Right lobe of liver (tissue), 6 donors: ENCODE data around the gene DUSP2. TPM values are rescaled to one million over a fixed set of nuclear protein-coding genes. Genes with fewer than 3 reads are reported as not detected.

ENCODE experiments used
- ATAC-seq, 4 donors: fragments of 200-7000 bp; cut with Tn5 transposase; one replicate each; pipeline ENCODE4 v1.9.1; 2020; ENCODE audit warnings: mild to moderate bottlenecking in 4 of 4, moderate library complexity in 4 of 4
- DNase-seq, 3 donors: peaks; one replicate each; pipeline ENCODE4 v3.0.0-alpha.2; 2020
- H3K27ac ChIP-seq, 3 donors: fragments of 200-600 bp; one replicate each; pipeline ENCODE4 v1.8.0; 2022
- H3K27me3 ChIP-seq, 2 donors: fragments of 200-600 bp; one replicate each; pipeline ENCODE4 v1.8.0; 2022
- H3K36me3 ChIP-seq, 4 donors: fragments of 200-600 bp; sonication (generic) in 1 of 4; one replicate each; pipeline versions ENCODE4 v1.5.1 to v1.8.0; 2017 to 2022; ENCODE audit warnings: control low read depth in 1 of 4
- H3K4me1 ChIP-seq, 4 donors: fragments of 200-600 bp; sonication (generic) in 1 of 4; one replicate each; pipeline versions ENCODE4 v1.5.1 to v1.8.0; 2017 to 2022; ENCODE audit warnings: control low read depth in 1 of 4
- H3K4me3 ChIP-seq, 3 donors: fragments of 200-600 bp; one replicate each; pipeline ENCODE4 v1.8.0; 2022
- H3K9me3 ChIP-seq, 4 donors: fragments of 200-600 bp; sonication (generic) in 1 of 4; one replicate each; pipeline versions ENCODE4 v1.5.1 to v1.8.0; 2017 to 2022; ENCODE audit warnings: control low read depth in 1 of 4
- POLR2A ChIP-seq: fragments of 450-650 bp; IDR thresholded peaks from one replicate; pipeline ENCODE4 v1.6.1; 2017; ENCODE audit warnings: antibody characterized with exemption, mild to moderate bottlenecking
- WGBS: methylation state at CpG from one replicate; pipeline ENCODE4 v1.1.6; 2018; ENCODE audit warnings: low coverage, low lambda C conversion rate; ENCODE audit not compliant: insufficient coverage; ENCODE audit errors: missing lambda C conversion rate; 5-methylcytosine and 5-hydroxymethylcytosine counted together
- intact Hi-C, 2 donors: fragments of 100-400 bp; cut with DNase I; formaldehyde crosslinking; loops; one replicate each; pipeline versions ENCODE4 v1.11.2 to v1.14.1; 2022
- total RNA-seq, 6 experiments: library from RNA; depleted of rRNA in 2 of 6; stranded (reverse); fragments of >200 nt in 2 of 6; fragmentation: NEBNext Ultra II Directional in 3 of 6; extraction: Animal tissue kit (Norgen Biotek cat#: 25700) in 3 of 6; gene quantifications; one replicate each; pipeline versions ENCODE4 v1.1.0 to v1.2.4, GENCODE V29; 2016 to 2023
- TF ChIP-seq, protein P1 (sequence below), 4 donors: fragments of 200-600 bp in 3 of 4; fragments of 450-650 bp in 1 of 4; IDR thresholded peaks; one replicate each; pipeline versions ENCODE4 v1.5.1 to v1.8.0; 2016 to 2022; ENCODE audit warnings: antibody characterized with exemption in 4 of 4, mild to moderate bottlenecking in 2 of 4
- donor health status: DM: no; HTN: yes; CAD: no.
- donor health status: DM: no; HTN: no; CAD: no.
- donor health status: DM: no; HTN: no; CAD: no.
- donor health status: DM: no; HTN: yes; CAD: no.
- donor health status: DM: no; HTN: yes; CAD: no.

Gene DUSP2
- total RNA-seq, 6 experiments from 2014 or later, result 0.44 to 2.5 (median 1.2) TPM

- TF ChIP-seq, protein P1, sequence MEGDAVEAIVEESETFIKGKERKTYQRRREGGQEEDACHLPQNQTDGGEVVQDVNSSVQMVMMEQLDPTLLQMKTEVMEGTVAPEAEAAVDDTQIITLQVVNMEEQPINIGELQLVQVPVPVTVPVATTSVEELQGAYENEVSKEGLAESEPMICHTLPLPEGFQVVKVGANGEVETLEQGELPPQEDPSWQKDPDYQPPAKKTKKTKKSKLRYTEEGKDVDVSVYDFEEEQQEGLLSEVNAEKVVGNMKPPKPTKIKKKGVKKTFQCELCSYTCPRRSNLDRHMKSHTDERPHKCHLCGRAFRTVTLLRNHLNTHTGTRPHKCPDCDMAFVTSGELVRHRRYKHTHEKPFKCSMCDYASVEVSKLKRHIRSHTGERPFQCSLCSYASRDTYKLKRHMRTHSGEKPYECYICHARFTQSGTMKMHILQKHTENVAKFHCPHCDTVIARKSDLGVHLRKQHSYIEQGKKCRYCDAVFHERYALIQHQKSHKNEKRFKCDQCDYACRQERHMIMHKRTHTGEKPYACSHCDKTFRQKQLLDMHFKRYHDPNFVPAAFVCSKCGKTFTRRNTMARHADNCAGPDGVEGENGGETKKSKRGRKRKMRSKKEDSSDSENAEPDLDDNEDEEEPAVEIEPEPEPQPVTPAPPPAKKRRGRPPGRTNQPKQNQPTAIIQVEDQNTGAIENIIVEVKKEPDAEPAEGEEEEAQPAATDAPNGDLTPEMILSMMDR (IDR thresholded peaks at IDR 0.05), result no peak
- no peak for TF ChIP-seq POLR2A
- WGBS, result 92% methylated on average over 8 of the region's 8 CpGs
- H3K4me1 ChIP-seq, result no peaks in the 10 kb centered on the region
- H3K36me3 ChIP-seq, result peaks cover 0 to 58% (median 18%) of the 10 kb centered on the region in 4 donors
- no peak for DNase-seq
- H3K9me3 ChIP-seq, result no peaks in the 10 kb centered on the region
- no peak for ATAC-seq
- H3K27ac ChIP-seq, result no peak overlapping the region
- H3K27me3 ChIP-seq, result no peaks in the 10 kb centered on the region
- intact Hi-C loops, result no loop called here
- no peak overlapping the region for H3K4me3 ChIP-seq
Observed at GRCh38 chr2:96184989-96185388, 39.7 kb upstream of the DUSP2 start.

DNA sequence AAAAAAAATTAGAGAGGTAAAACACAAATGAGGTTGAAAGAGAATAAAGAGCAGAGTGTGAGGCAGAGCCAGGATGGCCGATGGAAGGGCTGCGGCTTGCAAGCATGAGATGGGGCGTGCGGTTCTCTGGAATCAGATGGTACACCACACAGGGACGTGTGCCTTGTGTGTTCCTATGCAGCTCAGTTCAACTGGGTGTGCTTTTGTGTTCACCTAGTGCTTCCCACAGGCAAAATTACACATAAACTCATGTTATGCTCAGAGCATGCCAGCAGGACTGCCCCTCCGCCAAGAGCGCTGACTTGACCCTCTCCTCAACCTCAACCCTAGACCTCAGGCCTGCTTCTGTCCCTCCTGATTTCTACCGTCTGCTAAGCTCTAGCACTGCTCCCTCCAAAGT is 38.9 kb upstream of the DUSP2 start:
- TF ChIP-seq, protein P1 (IDR thresholded peaks at IDR 0.05), result no peak
- no peak for TF ChIP-seq POLR2A
- peaks cover 0 to 51% (median 18%) of the 10 kb centered on the region in 4 donors for H3K36me3 ChIP-seq
- no peaks in the 10 kb centered on the region for H3K27me3 ChIP-seq
- intact Hi-C loops, result no loop called here
- DNase-seq (no peak), ATAC-seq (peak in 1 of 4 donors; percentile 19)
- H3K27ac ChIP-seq, result no peak overlapping the region
- H3K4me1 ChIP-seq, result no peaks in the 10 kb centered on the region
- WGBS, result 90% methylated on average over 6 of the region's 8 CpGs
- no peaks in the 10 kb centered on the region for H3K9me3 ChIP-seq
- no peak overlapping the region for H3K4me3 ChIP-seq

GRCh38 chr2:96181529-96181928 is 36.3 kb upstream of the DUSP2 start:
- Histone ChIP-seq H3K4me1 (no peaks in the 10 kb centered on the region), H3K27me3 (no peaks in the 10 kb centered on the region), H3K36me3 (peaks cover 0 to 30% (median 11%) of the 10 kb centered on the region in 4 donors), H3K27ac (no peak overlapping the region), H3K4me3 (no peak overlapping the region), H3K9me3 (no peaks in the 10 kb centered on the region)
- WGBS, result 67% methylated on average over 5 of the region's 5 CpGs
- DNase-seq (no peak), ATAC-seq (no peak)
- TF ChIP-seq, protein P1 (IDR thresholded peaks at IDR 0.05), result no peak
- no peak for TF ChIP-seq POLR2A
- intact Hi-C loops, result no loop called here

GRCh38 chr2:96180521-96180920 is 35.3 kb upstream of the DUSP2 start:
- H3K4me3 ChIP-seq, result no peak overlapping the region
- DNase-seq, result no peak
- no peaks in the 10 kb centered on the region for H3K27me3 ChIP-seq
- intact Hi-C loops, result no loop called here
- H3K9me3 ChIP-seq, result no peaks in the 10 kb centered on the region
- no peaks in the 10 kb centered on the region for H3K4me1 ChIP-seq
- no peak for ATAC-seq
- peaks cover 0 to 20% (median 6%) of the 10 kb centered on the region in 4 donors for H3K36me3 ChIP-seq
- TF ChIP-seq POLR2A, result no peak
- no peak overlapping the region for H3K27ac ChIP-seq

DNA sequence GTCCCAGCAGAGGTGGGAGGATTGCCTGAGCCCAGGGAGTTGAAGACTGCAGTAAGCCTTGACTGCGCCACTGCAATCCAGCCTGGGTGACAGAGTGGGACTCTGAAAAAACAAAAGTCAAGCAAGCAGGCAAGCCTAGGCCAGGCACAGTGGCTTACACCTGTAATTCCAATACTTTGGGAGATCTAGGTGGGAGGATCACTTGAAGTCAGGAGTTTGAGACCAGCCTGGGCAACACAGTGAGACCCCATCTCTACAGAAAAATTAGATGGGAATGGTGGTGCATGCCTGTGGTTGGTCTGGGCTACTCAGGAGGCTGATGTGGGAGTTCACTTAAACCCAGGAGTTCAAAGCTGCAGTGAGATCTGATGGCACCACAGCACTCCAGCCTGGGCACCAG is 34.8 kb upstream of the DUSP2 start:
- H3K27ac ChIP-seq, result no peak overlapping the region
- H3K9me3 ChIP-seq, result no peaks in the 10 kb centered on the region
- no peaks in the 10 kb centered on the region for H3K27me3 ChIP-seq
- WGBS, result 100% methylated on average over 1 of the region's 1 CpG
- intact Hi-C loops, result no loop called here
- ATAC-seq (no peak), DNase-seq (no peak)
- no peak overlapping the region for H3K4me3 ChIP-seq
- H3K4me1 ChIP-seq, result no peaks in the 10 kb centered on the region
- peaks cover 0 to 15% (median 4%) of the 10 kb centered on the region in 4 donors for H3K36me3 ChIP-seq
- no peak for TF ChIP-seq POLR2A
- TF ChIP-seq, protein P1 (IDR thresholded peaks at IDR 0.05), result no peak
